GM23248 (cell line): ENCODE measurements around the gene LHX5. TPM values are rescaled to one million over a fixed set of nuclear protein-coding genes. Genes with fewer than 3 reads are reported as not detected.

Source experiments
- DNase-seq: peaks from one replicate; pipeline ENCODE4 v3.0.0-alpha.2; 2015
- H2AFZ ChIP-seq: fragments of 200-600 bp; sonication (generic); 2 replicates; pipeline ENCODE4 v1.6.1; 2016; ENCODE audit warnings: antibody characterized with exemption
- H3F3A ChIP-seq: fragments of 200-600 bp; sonication (generic); 2 replicates; pipeline ENCODE4 v1.6.1; 2016; ENCODE audit warnings: mild to moderate bottlenecking, antibody characterized with exemption, mixed run types; ENCODE audit not compliant: insufficient read depth
- H3K27ac ChIP-seq: fragments of 200-600 bp; sonication (generic); 2 replicates; pipeline ENCODE4 v1.5.1; 2016; ENCODE audit warnings: mild to moderate bottlenecking
- H3K27me3 ChIP-seq: fragments of 200-600 bp; sonication (generic); replicated peaks from 2 replicates; pipeline ENCODE4 v1.6.1; 2016; ENCODE audit warnings: mild to moderate bottlenecking; ENCODE audit not compliant: insufficient read depth
- H3K36me3 ChIP-seq: fragments of 200-600 bp; sonication (generic); 2 replicates; pipeline ENCODE4 v1.6.1; 2016; ENCODE audit warnings: low read depth, mild to moderate bottlenecking
- H3K4me1 ChIP-seq: fragments of 200-600 bp; sonication (generic); 2 replicates; pipeline ENCODE4 v1.6.1; 2016; ENCODE audit warnings: mild to moderate bottlenecking; ENCODE audit not compliant: insufficient read depth
- H3K4me2 ChIP-seq: fragments of 200-600 bp; sonication (generic); one replicate; pipeline ENCODE4 v1.6.1; 2016; ENCODE audit warnings: mild to moderate bottlenecking; ENCODE audit not compliant: unreplicated experiment
- H3K4me3 ChIP-seq: fragments of 200-600 bp; sonication (generic); 2 replicates; pipeline ENCODE4 v1.5.1; 2016; ENCODE audit warnings: mild to moderate bottlenecking
- H3K79me2 ChIP-seq: fragments of 200-600 bp; sonication (generic); 2 replicates; pipeline ENCODE4 v1.6.1; 2016; ENCODE audit warnings: mild to moderate bottlenecking; ENCODE audit not compliant: insufficient read depth
- H3K9ac ChIP-seq: fragments of 200-600 bp; sonication (generic); 2 replicates; pipeline ENCODE4 v1.6.1; 2016; ENCODE audit warnings: mild to moderate bottlenecking
- H3K9me2 ChIP-seq: fragments of 200-600 bp; sonication (generic); 2 replicates; pipeline ENCODE4 v1.6.1; 2016; ENCODE audit warnings: mixed run types, mild to moderate bottlenecking, moderate library complexity; ENCODE audit not compliant: insufficient read depth
- H3K9me3 ChIP-seq: fragments of 200-600 bp; sonication (generic); one replicate; pipeline ENCODE4 v1.6.1; 2017; ENCODE audit warnings: low read depth
- H4K20me1 ChIP-seq: fragments of 200-600 bp; sonication (generic); 2 replicates; pipeline ENCODE4 v1.6.0; 2016; ENCODE audit not compliant: insufficient read depth
- EZH2 ChIP-seq: fragments of 200-600 bp; sonication (generic); IDR thresholded peaks from 2 replicates; pipeline ENCODE4 v1.6.1; 2018; ENCODE audit warnings: antibody characterized with exemption, mild to moderate bottlenecking; ENCODE audit not compliant: insufficient read depth, poor library complexity, severe bottlenecking
- EZH2phosphoT487 ChIP-seq: fragments of 200-600 bp; sonication (generic); IDR thresholded peaks from 2 replicates; pipeline ENCODE4 v1.6.1; 2018; ENCODE audit warnings: antibody characterized with exemption, moderate library complexity, mild to moderate bottlenecking, low read depth; ENCODE audit not compliant: insufficient read depth
- WGBS, 2 experiments: methylation state at CpG; one replicate each; pipeline ENCODE4 v1.1.6; 2015 to 2017; ENCODE audit warnings: low lambda C conversion rate in 2 of 2, low coverage in 1 of 2; ENCODE audit errors: missing lambda C conversion rate in 2 of 2; 5-methylcytosine and 5-hydroxymethylcytosine counted together
- in situ Hi-C: fragments of 300-500 bp; cut with MboI; formaldehyde crosslinking; loops from 2 replicates; pipeline ENCODE4 v1.15.0; 2020
- polyA plus RNA-seq: library from polyadenylated mRNA; unstranded; fragments of >200 nt; fragmentation: Nextera tagmentation; extraction: Ambion mirVana; gene quantifications from 2 replicates; pipeline ENCODE4 v1.2.1, GENCODE V29; 2016
- total RNA-seq: library from RNA; depleted of rRNA; stranded (reverse); fragments of >200 nt; shearing (Covaris generic); gene quantifications from 2 replicates; pipeline ENCODE4 v1.2.3, GENCODE V29; 2014; rRNA removed

Gene LHX5
- total and polyA plus RNA-seq, 2 experiments from 2014 or later: not detected

DNA sequence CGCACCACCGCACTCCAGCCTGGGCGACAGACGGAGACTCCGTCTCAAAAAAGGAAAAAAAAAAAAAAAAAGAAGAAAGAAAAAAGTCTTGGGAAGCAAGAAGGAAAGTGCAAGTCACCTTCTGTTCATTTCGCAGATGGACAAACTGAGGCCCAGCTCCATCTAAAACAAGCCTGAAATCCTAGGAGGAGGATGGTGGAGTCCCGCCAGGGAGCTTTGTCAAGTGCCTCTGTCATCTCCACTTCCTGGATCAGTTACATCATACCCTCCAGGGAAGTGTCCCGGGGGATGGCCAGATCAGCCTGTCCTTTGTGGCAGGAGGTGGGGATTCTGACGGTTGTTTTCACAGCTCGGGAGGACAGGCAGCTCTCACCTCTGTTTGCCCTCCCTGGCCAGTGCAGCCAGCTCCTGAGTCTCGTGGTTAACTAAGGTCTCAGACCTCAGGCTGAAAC, 58.2 kb downstream of the LHX5 start:
- Histone ChIP-seq H3K9me2 (no peaks in the 10 kb centered on the region), H3K36me3 (no peaks in the 10 kb centered on the region), H3K9ac (no peak overlapping the region), H3K4me1 (no peaks in the 10 kb centered on the region), H3F3A (peaks cover 4% of the 10 kb centered on the region; the same call in 1 of the 2 replicates), H3K9me3 (no peaks in the 10 kb centered on the region), H4K20me1 (no peaks in the 10 kb centered on the region), H2AFZ (no peak overlapping the region), H3K79me2 (no peaks in the 10 kb centered on the region), H3K4me3 (no peak overlapping the region), H3K27me3 (no peaks in the 10 kb centered on the region), H3K4me2 (no peak overlapping the region), H3K27ac (no peak overlapping the region)
- WGBS, 2 experiments: 49 to 65% methylated on average over 9 to 11 of the region's 11 CpGs
- peak; percentile 45 for DNase-seq
- in situ Hi-C loops: no loop called here
- TF ChIP-seq EZH2phosphoT487: no peak
- no peak for TF ChIP-seq EZH2

Other genes with a start within 250 kb of the LHX5 start
- gene SLC8B1, start 136.8 kb downstream of the LHX5 start, total RNA-seq: 5.8 and 6.6 TPM in 2 replicates
- 9.0 and 10.9 TPM in 2 replicates for gene SLC8B1, start 136.8 kb downstream of the LHX5 start, polyA plus RNA-seq
- 38.5 and 43.6 TPM in 2 replicates for gene PLBD2, start 113.3 kb downstream of the LHX5 start, total RNA-seq
- 58.5 and 64.9 TPM in 2 replicates for gene PLBD2, start 113.3 kb downstream of the LHX5 start, polyA plus RNA-seq
- not detected in 2 replicates for gene SDS, start 68.0 kb downstream of the LHX5 start, total RNA-seq
- not detected in 2 replicates for gene SDS, start 68.0 kb downstream of the LHX5 start, polyA plus RNA-seq
- 5.1 and 6.3 TPM in 2 replicates for gene SDSL, start 49.5 kb downstream of the LHX5 start, total RNA-seq
- gene SDSL, start 49.5 kb downstream of the LHX5 start, polyA plus RNA-seq: 13.4 and 14.6 TPM in 2 replicates